GM21619 (cell line): ENCODE data around the gene KCNIP3.

Source experiments
- ATAC-seq: cut with Tn5 transposase; IDR thresholded peaks from one replicate; pipeline ENCODE4 v1.9.1; 2021; ENCODE audit not compliant: unreplicated experiment

Gene KCNIP3

GRCh38 chr2:95274291-95275150 is 22.6 kb upstream of the KCNIP3 start, which contains the start of gene PROM2:
TSS of gene PROM2 (plus strand) at chr2:95274449. CDS start at chr2:95274586, 137 bp downstream.
- ATAC-seq, result no peak

GRCh38 chr2:95275151-95275515 is 22.0 kb upstream of the KCNIP3 start:
- ATAC-seq, result no peak

- ATAC-seq, result no peak
Observed at GRCh38 chr2:95275601-95276243, 21.4 kb upstream of the KCNIP3 start.

GRCh38 chr2:95276244-95276887 is 20.8 kb upstream of the KCNIP3 start:
- no peak for ATAC-seq

GRCh38 chr2:95276888-95277245 is 20.3 kb upstream of the KCNIP3 start:
- no peak for ATAC-seq

GRCh38 chr2:95277246-95277906 is 19.8 kb upstream of the KCNIP3 start:
- ATAC-seq, result no peak

GRCh38 chr2:95278051-95278471 is 19.1 kb upstream of the KCNIP3 start:
- no peak for ATAC-seq

- no peak for ATAC-seq
Observed at GRCh38 chr2:95278637-95279225, 18.4 kb upstream of the KCNIP3 start.

- no peak for ATAC-seq
Observed at GRCh38 chr2:95279435-95280035, 17.6 kb upstream of the KCNIP3 start.

GRCh38 chr2:95281071-95281470 is 16.1 kb upstream of the KCNIP3 start:
- no peak for ATAC-seq

GRCh38 chr2:95281786-95282185 is 15.4 kb upstream of the KCNIP3 start:
- no peak for ATAC-seq

GRCh38 chr2:95282458-95282857 is 14.7 kb upstream of the KCNIP3 start:
- ATAC-seq, result no peak

GRCh38 chr2:95283562-95283961 is 13.6 kb upstream of the KCNIP3 start:
- ATAC-seq, result no peak

GRCh38 chr2:95284886-95285541 is 12.1 kb upstream of the KCNIP3 start:
- no peak for ATAC-seq

GRCh38 chr2:95285542-95285932 is 11.6 kb upstream of the KCNIP3 start:
- ATAC-seq, result no peak

GRCh38 chr2:95287336-95287735 is 9.8 kb upstream of the KCNIP3 start:
- no peak for ATAC-seq

GRCh38 chr2:95287806-95288205 is 9.3 kb upstream of the KCNIP3 start:
- no peak for ATAC-seq

- ATAC-seq, result no peak
Observed at GRCh38 chr2:95289253-95289652, 7.9 kb upstream of the KCNIP3 start.

GRCh38 chr2:95291222-95291621 is 5.9 kb upstream of the KCNIP3 start:
- no peak for ATAC-seq

- no peak for ATAC-seq
Observed at GRCh38 chr2:95292623-95293260, 4.4 kb upstream of the KCNIP3 start.
